Measurements from ENCODE around the gene PADI2. TPM values are rescaled to one million over a fixed set of nuclear protein-coding genes. Genes with fewer than 3 reads are reported as not detected.

PADI2 gene
- total and polyA plus RNA-seq, 2 donors, result 0.48 to 5.6 TPM

DNA sequence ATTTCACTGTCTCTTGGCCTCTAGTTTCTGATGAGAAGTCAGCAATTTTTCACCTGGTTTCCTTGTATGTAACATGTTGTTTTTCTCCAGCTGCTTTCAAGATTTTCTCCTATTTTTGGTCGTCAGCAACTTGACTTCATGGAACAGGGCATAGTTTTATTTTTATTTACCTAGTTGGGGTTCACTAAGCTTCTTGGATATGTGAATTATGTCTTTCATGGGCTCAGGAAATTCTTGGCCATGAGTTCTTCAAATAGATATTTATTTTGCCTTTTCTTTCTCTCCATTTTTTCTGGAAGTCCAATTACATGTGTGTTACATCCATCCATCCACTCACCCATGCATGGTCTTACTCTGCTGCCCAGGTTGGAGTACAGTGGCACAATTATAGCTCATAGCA lies 79.1 kb downstream of the PADI2 start:
- no peak for DNase-seq (ENCODE audit: extremely low spot score)
- 70% methylated on average over 1 of the region's 1 CpG for WGBS
- Histone ChIP-seq H3K27ac (ENCODE audit: low read depth) (no peak overlapping the region), H3K4me3 (ENCODE audit: low read depth, low read length) (no peak overlapping the region), H3K36me3 (ENCODE audit: insufficient read depth) (no peaks in the 10 kb centered on the region), H3K4me1 (ENCODE audit: insufficient read depth) (no peaks in the 10 kb centered on the region)

DNA sequence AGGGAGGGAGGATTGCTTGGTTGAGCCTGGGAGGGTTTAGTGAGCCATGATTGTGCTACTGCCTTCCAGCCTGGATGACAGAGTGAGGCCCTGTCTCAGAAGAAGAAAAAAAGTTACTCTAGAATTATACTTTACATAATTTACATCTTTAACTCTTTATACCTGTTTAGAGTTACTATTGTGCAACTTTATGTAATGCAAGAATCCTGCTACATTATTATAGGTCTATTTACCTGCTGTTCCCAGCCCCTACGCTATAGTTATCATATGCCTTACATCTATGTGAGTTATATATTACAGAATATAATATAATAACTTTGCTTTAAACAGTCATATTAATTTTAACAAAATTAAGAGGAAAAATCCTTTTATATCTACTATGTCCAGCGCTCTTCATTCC lies 79.7 kb downstream of the PADI2 start:
- Histone ChIP-seq H3K4me3 (ENCODE audit: low read depth, low read length) (no peak overlapping the region), H3K4me1 (ENCODE audit: insufficient read depth) (no peaks in the 10 kb centered on the region), H3K36me3 (ENCODE audit: insufficient read depth) (no peaks in the 10 kb centered on the region), H3K27ac (ENCODE audit: low read depth) (no peak overlapping the region)
- no peak for DNase-seq (ENCODE audit: extremely low spot score)
- 99% methylated on average over 2 of the region's 2 CpGs for WGBS

DNA sequence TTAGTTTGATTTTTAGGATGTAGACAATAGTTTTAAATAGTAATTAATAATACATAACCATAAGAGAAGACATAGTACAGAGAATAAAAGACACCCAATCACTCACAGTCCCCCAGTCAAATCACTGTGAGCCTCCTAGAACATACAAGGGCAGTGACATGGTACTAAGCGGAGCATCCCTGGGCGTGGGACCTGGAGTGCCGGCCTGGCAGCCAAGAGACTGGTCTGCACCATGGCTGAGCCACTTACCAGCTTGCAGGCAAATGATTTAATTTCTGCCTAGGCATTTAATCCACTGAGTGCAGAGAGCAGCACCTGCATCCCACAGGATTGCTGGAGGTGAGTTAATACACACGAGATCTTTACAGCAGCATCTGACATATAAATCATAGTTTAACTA lies 85.8 kb downstream of the PADI2 start:
- H3K27ac ChIP-seq (ENCODE audit: low read depth), result no peak overlapping the region
- no peaks in the 10 kb centered on the region for H3K4me1 ChIP-seq (ENCODE audit: insufficient read depth)
- WGBS, result 88% methylated on average over 4 of the region's 4 CpGs
- H3K4me3 ChIP-seq (ENCODE audit: low read depth, low read length), result no peak overlapping the region
- DNase-seq (ENCODE audit: extremely low spot score), result no peak
- H3K36me3 ChIP-seq (ENCODE audit: insufficient read depth), result peaks cover 9% of the 10 kb centered on the region

DNA sequence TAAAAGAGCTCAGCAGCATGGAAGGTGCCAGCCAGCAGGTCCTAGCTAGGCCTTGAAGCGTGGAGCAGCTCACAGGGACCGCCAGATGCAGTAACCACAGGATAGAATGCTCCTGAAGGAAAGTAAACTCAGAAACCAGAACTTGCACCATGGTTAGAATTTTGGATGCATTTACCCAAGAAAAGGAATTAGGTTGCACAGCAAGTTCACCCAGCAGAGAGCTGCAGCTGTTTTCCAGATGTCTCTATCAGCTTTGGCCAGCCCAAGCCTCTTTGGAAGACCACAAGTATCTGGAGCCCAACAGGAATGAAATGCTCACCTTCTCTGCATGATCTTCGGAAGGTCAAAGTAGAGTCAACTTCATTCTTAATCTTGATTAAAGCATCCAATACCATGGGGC lies 86.5 kb downstream of the PADI2 start:
- no peak for DNase-seq (ENCODE audit: extremely low spot score)
- 94% methylated on average over 3 of the region's 3 CpGs for WGBS
- H3K36me3 ChIP-seq (ENCODE audit: insufficient read depth), result peaks cover 9% of the 10 kb centered on the region
- H3K4me1 ChIP-seq (ENCODE audit: insufficient read depth), result no peaks in the 10 kb centered on the region
- H3K4me3 ChIP-seq (ENCODE audit: low read depth, low read length), result no peak overlapping the region
- H3K27ac ChIP-seq (ENCODE audit: low read depth), result no peak overlapping the region

DNA sequence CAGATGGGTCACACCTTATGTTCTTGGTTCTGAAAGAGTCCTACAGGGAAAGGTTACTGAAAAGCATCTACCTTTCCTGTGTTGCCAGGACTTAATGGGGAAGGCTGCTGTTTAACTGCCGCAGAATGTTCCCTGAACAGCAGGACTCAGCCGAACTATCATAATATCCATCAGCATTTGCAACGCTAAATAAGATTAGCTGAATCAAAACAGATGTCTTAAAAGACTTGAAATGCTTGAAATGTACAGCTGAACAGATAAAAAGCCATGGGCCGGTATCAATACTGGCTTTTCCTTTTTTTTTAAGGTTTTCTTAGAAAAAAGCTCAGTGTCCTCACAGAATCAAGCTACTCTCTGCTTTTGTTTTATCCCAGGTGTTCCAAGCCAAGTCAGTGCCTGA lies 87.8 kb downstream of the PADI2 start:
- peaks cover 14% of the 10 kb centered on the region for H3K36me3 ChIP-seq (ENCODE audit: insufficient read depth)
- H3K4me1 ChIP-seq (ENCODE audit: insufficient read depth), result no peaks in the 10 kb centered on the region
- H3K4me3 ChIP-seq (ENCODE audit: low read depth, low read length), result no peak overlapping the region
- no peak for DNase-seq (ENCODE audit: extremely low spot score)
- 74% methylated on average over 4 of the region's 4 CpGs for WGBS
- no peak overlapping the region for H3K27ac ChIP-seq (ENCODE audit: low read depth)

DNA sequence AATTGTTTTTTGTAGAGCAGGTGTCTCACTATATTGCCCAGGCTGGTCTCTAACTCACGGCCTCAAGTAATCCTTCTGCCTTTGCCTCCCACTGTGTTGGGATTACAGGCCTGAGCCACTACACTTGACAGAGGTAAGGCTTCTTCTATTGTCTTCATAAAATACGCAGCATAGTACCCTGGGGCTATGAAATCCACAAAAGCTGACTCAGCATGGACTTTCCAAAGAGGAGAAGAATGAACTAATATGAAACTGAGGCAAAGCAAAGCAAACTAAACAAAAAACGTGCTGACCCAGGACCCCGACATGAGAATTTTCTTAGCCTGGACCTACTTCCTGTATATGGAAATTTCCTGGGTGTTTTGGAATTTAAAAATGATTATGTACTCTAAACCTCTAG lies 89.0 kb downstream of the PADI2 start:
- Histone ChIP-seq H3K4me1 (ENCODE audit: insufficient read depth) (no peaks in the 10 kb centered on the region), H3K36me3 (ENCODE audit: insufficient read depth) (peaks cover 14% of the 10 kb centered on the region), H3K4me3 (ENCODE audit: low read depth, low read length) (no peak overlapping the region), H3K27ac (ENCODE audit: low read depth) (no peak overlapping the region)
- WGBS, result 87% methylated on average over 4 of the region's 4 CpGs
- DNase-seq (ENCODE audit: extremely low spot score), result no peak

DNA sequence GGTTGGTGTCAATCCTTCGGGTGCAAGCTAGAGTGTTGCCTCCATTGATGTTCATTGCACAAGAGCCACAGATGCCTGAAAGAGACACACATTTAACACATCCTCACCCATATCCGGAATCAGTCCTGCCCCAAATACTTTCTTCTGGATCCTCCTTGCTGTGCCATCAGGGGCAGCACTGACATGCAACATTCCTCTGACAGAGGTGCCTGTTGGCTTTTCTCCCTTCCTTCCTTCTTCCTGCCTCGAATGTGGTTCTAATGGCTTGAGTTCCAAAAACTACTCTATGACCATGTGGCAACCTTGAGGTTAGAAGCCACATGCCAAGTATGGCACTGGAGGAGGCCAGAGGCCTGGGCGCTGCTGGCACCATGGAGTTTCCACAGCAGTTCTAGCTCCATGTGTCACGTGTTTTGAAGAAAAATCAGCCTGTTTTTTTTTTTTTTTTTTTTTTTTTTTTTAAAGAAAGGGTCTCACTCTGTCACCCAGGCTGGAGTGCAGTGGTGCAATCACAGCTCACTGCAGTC lies 90.5 kb downstream of the PADI2 start:
- peaks cover 14% of the 10 kb centered on the region for H3K36me3 ChIP-seq (ENCODE audit: insufficient read depth)
- no peak overlapping the region for H3K27ac ChIP-seq (ENCODE audit: low read depth)
- no peak for DNase-seq (ENCODE audit: extremely low spot score)
- no peak overlapping the region for H3K4me3 ChIP-seq (ENCODE audit: low read depth, low read length)
- H3K4me1 ChIP-seq (ENCODE audit: insufficient read depth), result no peaks in the 10 kb centered on the region
- WGBS, result 86% methylated on average over 5 of the region's 5 CpGs

DNA sequence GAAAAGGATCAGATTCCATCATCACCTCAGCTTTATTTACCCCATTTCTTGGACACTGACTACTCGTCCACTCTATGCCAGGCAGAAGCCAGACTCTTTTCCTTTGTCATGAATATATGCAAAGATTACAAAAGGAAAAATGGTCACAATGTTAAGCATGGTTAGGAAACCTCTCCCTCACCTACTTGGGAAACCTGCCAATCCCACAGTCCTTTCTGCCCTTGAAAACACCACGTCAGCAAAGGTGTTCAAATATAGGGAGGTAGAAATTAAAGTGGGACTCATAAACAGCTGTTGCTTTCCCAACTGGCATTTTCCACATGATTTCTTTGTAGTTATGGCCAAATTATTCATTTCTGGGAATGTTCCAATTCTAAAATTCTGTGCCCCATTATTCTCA lies 91.4 kb downstream of the PADI2 start:
- Histone ChIP-seq H3K4me3 (ENCODE audit: low read depth, low read length) (no peak overlapping the region), H3K27ac (ENCODE audit: low read depth) (no peak overlapping the region), H3K4me1 (ENCODE audit: insufficient read depth) (no peaks in the 10 kb centered on the region), H3K36me3 (ENCODE audit: insufficient read depth) (peaks cover 13% of the 10 kb centered on the region)
- WGBS, result 80% methylated on average over 2 of the region's 2 CpGs
- DNase-seq (ENCODE audit: extremely low spot score), result no peak

DNA sequence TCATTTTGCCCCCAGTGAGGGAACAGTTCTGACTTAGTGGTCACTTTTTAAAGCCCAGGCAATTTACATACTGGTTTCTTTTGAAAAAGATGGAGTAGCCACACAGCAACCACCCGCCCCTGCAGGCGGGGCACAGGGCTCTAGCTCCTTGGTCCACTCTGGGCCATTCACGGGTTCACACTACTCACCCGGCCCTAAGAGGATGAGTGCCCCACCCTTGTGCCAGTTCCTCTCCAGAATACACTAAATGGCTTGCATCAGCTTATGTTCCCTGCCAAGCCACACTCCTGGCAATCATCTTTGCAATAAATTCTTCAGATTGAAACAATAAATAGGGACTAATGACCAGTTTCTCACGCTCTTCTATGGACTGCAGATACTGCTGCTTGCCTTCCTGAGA lies 91.8 kb downstream of the PADI2 start:
- Histone ChIP-seq H3K36me3 (ENCODE audit: insufficient read depth) (peaks cover 11% of the 10 kb centered on the region), H3K4me1 (ENCODE audit: insufficient read depth) (no peaks in the 10 kb centered on the region), H3K4me3 (ENCODE audit: low read depth, low read length) (no peak overlapping the region), H3K27ac (ENCODE audit: low read depth) (no peak overlapping the region)
- no peak for DNase-seq (ENCODE audit: extremely low spot score)
- WGBS, result 87% methylated on average over 5 of the region's 5 CpGs

DNA sequence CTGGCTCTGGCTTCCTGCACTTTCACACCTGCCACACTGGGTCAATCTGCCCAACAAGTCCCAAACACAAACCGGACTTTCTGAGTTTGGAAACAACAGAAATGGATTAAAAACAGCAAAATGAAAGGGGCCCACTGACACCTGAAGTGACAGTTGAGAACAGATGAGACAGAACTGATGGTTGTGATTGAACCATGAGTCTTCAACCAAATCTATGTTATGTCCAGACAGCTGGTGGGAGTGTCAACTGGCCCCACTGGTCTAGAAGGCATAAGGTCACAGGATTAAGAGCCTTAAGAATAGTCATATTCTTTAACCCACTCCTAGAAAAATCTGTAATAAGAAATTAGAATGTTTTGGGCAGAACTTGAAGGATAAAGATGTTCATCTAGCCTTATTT lies 94.5 kb downstream of the PADI2 start:
- Histone ChIP-seq H3K27ac (ENCODE audit: low read depth) (no peak overlapping the region), H3K36me3 (ENCODE audit: insufficient read depth) (peaks cover 8% of the 10 kb centered on the region), H3K4me3 (ENCODE audit: low read depth, low read length) (no peak overlapping the region), H3K4me1 (ENCODE audit: insufficient read depth) (no peaks in the 10 kb centered on the region)
- 77% methylated on average over 1 of the region's 1 CpG for WGBS
- DNase-seq (ENCODE audit: extremely low spot score), result no peak

DNA sequence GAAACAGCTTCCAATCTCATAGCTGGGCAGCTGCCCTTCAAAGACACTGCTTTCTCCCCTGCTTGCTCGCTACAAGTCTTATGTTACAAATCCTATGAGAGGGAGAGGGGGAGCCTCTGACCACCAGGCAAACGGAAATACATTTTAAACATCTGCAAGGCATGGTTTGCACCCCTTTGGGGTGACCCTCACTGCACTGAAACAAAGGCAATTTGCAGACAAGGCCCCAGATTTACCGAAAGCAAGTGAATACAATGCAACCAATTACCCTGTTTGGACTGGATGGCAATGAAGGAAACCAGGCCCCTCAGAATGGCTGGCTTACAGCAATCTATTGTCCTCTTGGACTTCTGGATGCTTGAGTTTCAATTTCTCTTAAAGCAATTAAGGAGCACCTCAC lies 95.7 kb downstream of the PADI2 start:
- Histone ChIP-seq H3K27ac (ENCODE audit: low read depth) (no peak overlapping the region), H3K4me1 (ENCODE audit: insufficient read depth) (no peaks in the 10 kb centered on the region), H3K36me3 (ENCODE audit: insufficient read depth) (peaks cover 5% of the 10 kb centered on the region), H3K4me3 (ENCODE audit: low read depth, low read length) (no peak overlapping the region)
- 71% methylated on average over 3 of the region's 3 CpGs for WGBS
- DNase-seq (ENCODE audit: extremely low spot score), result no peak

DNA sequence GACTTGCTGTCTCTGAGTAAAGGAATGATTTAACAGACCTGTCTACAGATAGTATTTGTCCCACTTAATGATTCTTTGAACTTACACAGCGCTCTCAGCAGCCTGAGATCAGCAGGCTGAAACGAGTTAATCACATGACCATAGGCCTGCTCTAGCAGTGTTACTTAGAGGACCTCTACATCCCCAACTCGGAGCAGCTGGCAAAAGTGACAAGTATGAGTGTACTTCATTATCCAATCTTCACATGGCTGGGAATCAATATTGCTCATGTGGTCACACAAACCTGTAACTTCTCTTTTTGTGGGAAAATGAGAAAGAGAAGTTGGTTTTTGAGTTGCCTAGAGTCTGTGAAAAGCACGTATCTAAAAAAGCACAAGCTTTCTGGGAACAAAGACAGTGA lies 96.1 kb downstream of the PADI2 start:
- Histone ChIP-seq H3K36me3 (ENCODE audit: insufficient read depth) (peaks cover 5% of the 10 kb centered on the region), H3K4me1 (ENCODE audit: insufficient read depth) (no peaks in the 10 kb centered on the region), H3K27ac (ENCODE audit: low read depth) (no peak overlapping the region), H3K4me3 (ENCODE audit: low read depth, low read length) (no peak overlapping the region)
- DNase-seq (ENCODE audit: extremely low spot score), result no peak
- whole genome bisulfite sequencing, result 59% methylated on average over 4 of the region's 4 CpGs

DNA sequence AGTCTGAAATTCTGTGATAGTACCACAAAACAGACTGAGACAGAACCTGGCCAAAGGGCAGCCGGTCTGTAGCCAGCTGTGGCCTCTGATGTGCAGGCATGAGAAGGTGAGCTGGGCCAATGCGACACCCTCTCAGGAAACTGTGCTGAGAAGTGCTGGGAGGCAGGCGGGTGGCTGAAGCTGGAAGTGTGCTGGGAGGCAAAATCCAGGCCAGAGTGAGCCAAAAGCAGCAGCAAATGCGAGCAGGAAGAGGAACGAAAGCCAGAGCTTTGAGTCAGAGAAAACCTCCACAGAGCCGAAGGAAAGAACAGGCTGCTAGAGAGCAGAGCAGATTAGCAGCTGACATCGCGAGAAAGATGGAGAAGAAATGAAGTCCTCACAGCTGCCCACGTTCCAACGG lies 97.4 kb downstream of the PADI2 start:
- no peaks in the 10 kb centered on the region for H3K4me1 ChIP-seq (ENCODE audit: insufficient read depth)
- H3K4me3 ChIP-seq (ENCODE audit: low read depth, low read length), result no peak overlapping the region
- 59% methylated on average over 10 of the region's 10 CpGs for WGBS
- no peak for DNase-seq (ENCODE audit: extremely low spot score)
- H3K27ac ChIP-seq (ENCODE audit: low read depth), result no peak overlapping the region
- peaks cover under 1% of the 10 kb centered on the region for H3K36me3 ChIP-seq (ENCODE audit: insufficient read depth)

DNA sequence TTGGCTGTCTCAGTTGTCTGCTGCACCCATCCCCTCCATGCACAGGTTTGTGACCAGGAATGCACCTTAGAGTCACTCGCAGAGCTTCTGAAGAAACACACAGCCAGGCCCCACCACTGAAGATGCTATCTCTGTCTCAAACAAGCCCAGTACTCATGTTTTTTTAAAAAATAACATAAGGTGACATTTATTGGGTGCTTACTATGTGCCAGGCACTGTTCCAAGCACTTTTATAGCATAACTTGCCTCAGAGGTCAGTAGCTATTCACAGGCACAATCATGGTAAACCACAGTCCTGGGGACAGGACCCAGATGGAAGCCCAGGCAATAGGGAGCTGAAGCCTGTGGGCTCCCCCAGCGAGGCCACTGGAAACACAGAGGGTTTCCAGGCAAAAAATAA lies 98.7 kb downstream of the PADI2 start:
- no peak for DNase-seq (ENCODE audit: extremely low spot score)
- H3K4me1 ChIP-seq (ENCODE audit: insufficient read depth), result no peaks in the 10 kb centered on the region
- WGBS, result 35% methylated on average over 2 of the region's 2 CpGs
- H3K4me3 ChIP-seq (ENCODE audit: low read depth, low read length), result no peak overlapping the region
- no peaks in the 10 kb centered on the region for H3K36me3 ChIP-seq (ENCODE audit: insufficient read depth)
- H3K27ac ChIP-seq (ENCODE audit: low read depth), result no peak overlapping the region

DNA sequence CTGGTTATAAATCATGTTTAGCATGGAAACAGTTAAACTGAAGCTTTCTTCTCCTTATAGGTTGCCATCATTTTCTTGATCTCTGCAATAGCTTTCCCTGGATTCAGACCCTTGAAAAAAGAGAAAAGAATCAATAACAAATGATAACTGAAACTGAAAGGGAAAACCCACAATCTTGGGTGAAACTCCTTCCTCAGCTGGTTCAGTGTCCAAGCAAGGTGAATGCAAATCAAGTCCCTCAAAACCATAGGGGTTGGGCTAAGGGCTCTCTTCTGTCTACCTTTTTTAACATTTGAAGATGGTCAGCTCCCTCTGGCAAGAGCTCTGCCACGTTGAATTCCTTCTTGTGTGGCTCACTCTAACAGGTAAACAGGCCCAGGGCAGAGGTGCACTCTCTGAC lies 100.4 kb downstream of the PADI2 start:
- Histone ChIP-seq H3K27ac (ENCODE audit: low read depth) (no peak overlapping the region), H3K36me3 (ENCODE audit: insufficient read depth) (no peaks in the 10 kb centered on the region), H3K4me3 (ENCODE audit: low read depth, low read length) (no peak overlapping the region), H3K4me1 (ENCODE audit: insufficient read depth) (no peaks in the 10 kb centered on the region)
- WGBS, result 67% methylated on average over 1 of the region's 1 CpG
- no peak for DNase-seq (ENCODE audit: extremely low spot score)

Data from urinary bladder (tissue), 4 donors.